NB4 (cell line): ENCODE results near the gene NR4A2.

ENCODE experiments used
- MYC ChIP-seq: IDR thresholded peaks from 2 replicates; pipeline ENCODE4 v1.6.1; 2011; ENCODE audit warnings: low read depth, low read length
- POLR2A ChIP-seq: IDR thresholded peaks from 2 replicates; pipeline ENCODE4 v1.6.1; 2011; ENCODE audit warnings: mild to moderate bottlenecking; ENCODE audit not compliant: insufficient read length; ENCODE audit errors: extremely low read depth
- TF ChIP-seq, protein P1 (sequence below): IDR thresholded peaks from one replicate; pipeline ENCODE4 v1.5.1; 2012; ENCODE audit warnings: low read depth, low read length

DNA sequence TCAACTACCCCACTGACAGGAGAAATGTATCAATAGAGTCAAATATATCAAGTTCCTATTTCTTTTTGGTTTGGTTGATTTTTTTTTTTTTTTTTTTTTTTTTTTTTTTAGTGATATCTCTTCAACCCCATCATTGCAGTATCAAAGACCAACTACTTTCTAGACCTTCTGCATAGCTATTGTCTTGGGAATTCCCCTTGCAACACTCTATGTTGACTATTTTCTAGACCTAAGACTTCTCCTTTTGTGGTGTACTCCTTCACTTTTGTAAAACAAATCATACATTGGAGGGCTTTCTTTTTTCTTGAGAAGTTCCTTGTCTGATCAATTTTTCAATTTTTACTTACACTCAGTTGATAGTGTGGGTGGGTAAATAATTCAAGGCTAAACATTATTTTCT lies 46.5 kb upstream of the NR4A2 start:
- TF ChIP-seq, protein P1, sequence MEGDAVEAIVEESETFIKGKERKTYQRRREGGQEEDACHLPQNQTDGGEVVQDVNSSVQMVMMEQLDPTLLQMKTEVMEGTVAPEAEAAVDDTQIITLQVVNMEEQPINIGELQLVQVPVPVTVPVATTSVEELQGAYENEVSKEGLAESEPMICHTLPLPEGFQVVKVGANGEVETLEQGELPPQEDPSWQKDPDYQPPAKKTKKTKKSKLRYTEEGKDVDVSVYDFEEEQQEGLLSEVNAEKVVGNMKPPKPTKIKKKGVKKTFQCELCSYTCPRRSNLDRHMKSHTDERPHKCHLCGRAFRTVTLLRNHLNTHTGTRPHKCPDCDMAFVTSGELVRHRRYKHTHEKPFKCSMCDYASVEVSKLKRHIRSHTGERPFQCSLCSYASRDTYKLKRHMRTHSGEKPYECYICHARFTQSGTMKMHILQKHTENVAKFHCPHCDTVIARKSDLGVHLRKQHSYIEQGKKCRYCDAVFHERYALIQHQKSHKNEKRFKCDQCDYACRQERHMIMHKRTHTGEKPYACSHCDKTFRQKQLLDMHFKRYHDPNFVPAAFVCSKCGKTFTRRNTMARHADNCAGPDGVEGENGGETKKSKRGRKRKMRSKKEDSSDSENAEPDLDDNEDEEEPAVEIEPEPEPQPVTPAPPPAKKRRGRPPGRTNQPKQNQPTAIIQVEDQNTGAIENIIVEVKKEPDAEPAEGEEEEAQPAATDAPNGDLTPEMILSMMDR = no peak
- TF ChIP-seq POLR2A (no peak), MYC (no peak)
